ENCODE measurements around the gene CFAP251. TPM values are rescaled to one million over a fixed set of nuclear protein-coding genes. Genes with fewer than 3 reads are reported as not detected.

The CFAP251 gene
- total and polyA plus RNA-seq, 2 of the 13 experiments (the other 11 are each of a cell fraction or from before 2014, with no cell fraction given), result 0.30 to 0.42 TPM

- no peak for TF ChIP-seq TRAFD1 (CRISPR knock-in tag; IDR thresholded peaks at IDR 0.05; ENCODE audit: borderline replicate concordance)
- TF ChIP-seq GATAD1 (CRISPR knock-in tag; IDR thresholded peaks at IDR 0.05), result peak; percentile 95
- TF ChIP-seq ERF (CRISPR knock-in tag; IDR thresholded peaks at IDR 0.05), result peak; percentile 96
- TF ChIP-seq MIER2 (CRISPR knock-in tag; IDR thresholded peaks at IDR 0.05), result 0 out of 2 replicates have a peak, but pooled peaks have one; percentile 0
- peak; percentile 79; the same call in 1 of the 2 replicates for TF ChIP-seq ZMAT3 (CRISPR knock-in tag; conservative IDR thresholded peaks at IDR 0.05)
- TF ChIP-seq HOXA5 (CRISPR knock-in tag; IDR thresholded peaks at IDR 0.05), result no peak
- peak; percentile 94 for TF ChIP-seq ZNF770 (CRISPR knock-in tag; IDR thresholded peaks at IDR 0.05)
- no peak for TF ChIP-seq E2F1 (CRISPR knock-in tag; IDR thresholded peaks at IDR 0.05)
- TF ChIP-seq JUN (CRISPR knock-in tag; IDR thresholded peaks at IDR 0.05), result peak; percentile 85
- peak; percentile 95 for TF ChIP-seq ZNF354B (CRISPR knock-in tag; IDR thresholded peaks at IDR 0.05)
- no peak for TF ChIP-seq DDIT3 (CRISPR knock-in tag; IDR thresholded peaks at IDR 0.05)
- 0 out of 2 replicates have a peak, but pooled peaks have one; percentile 38 for TF ChIP-seq U2AF2 (IDR thresholded peaks at IDR 0.05; ENCODE audit: low read depth, low read length)
- 0 out of 2 replicates have a peak, but pooled peaks have one; percentile 84 for TF ChIP-seq FOXC1 (CRISPR knock-in tag; IDR thresholded peaks at IDR 0.05; ENCODE audit: borderline replicate concordance)
- peak; percentile 59 for TF ChIP-seq TEAD3 (CRISPR knock-in tag; optimal IDR thresholded peaks at IDR 0.05; ENCODE audit: borderline replicate concordance)
- no peak for TF ChIP-seq PCBP1 (IDR thresholded peaks at IDR 0.05; ENCODE audit: borderline replicate concordance, low read depth, low read length)
- no peak for TF ChIP-seq ETV6 (CRISPR knock-in tag; conservative IDR thresholded peaks at IDR 0.05)
- TF ChIP-seq FOXJ3 (CRISPR knock-in tag; IDR thresholded peaks at IDR 0.05; ENCODE audit: borderline replicate concordance), result peak; percentile 30; the same call in 1 of the 2 replicates
- peak; percentile 95 for TF ChIP-seq THAP11 (CRISPR knock-in tag; IDR thresholded peaks at IDR 0.05)
- TF ChIP-seq ISX (CRISPR knock-in tag; conservative IDR thresholded peaks at IDR 0.05), result no peak
- peak; percentile 98; the same call in 1 of the 2 replicates for TF ChIP-seq KLF12 (CRISPR knock-in tag; IDR thresholded peaks at IDR 0.05; ENCODE audit: borderline replicate concordance)
- TF ChIP-seq ZNF512 (CRISPR knock-in tag; IDR thresholded peaks at IDR 0.05), result no peak; the same call in 1 of the 2 replicates
- TF ChIP-seq HOXD1 (CRISPR knock-in tag; IDR thresholded peaks at IDR 0.05), result 0 out of 2 replicates have a peak, but pooled peaks have one; percentile 11
- TF ChIP-seq ARNT2 (CRISPR knock-in tag; IDR thresholded peaks at IDR 0.05; ENCODE audit: low read depth), result peak; percentile 97
Measured at GRCh38 chr12:121888478-121889273, 29.7 kb upstream of the CFAP251 start, which contains the start of gene PSMD9 (continued).
